ENCODE results near the gene OPRD1.

- TF ChIP-seq CTCF (IDR thresholded peaks at IDR 0.05) (no peak), POLR2A (IDR thresholded peaks at IDR 0.05; ENCODE audit: low read depth) (no peak), POLR2AphosphoS5 (IDR thresholded peaks at IDR 0.05) (no peak)
Observed at GRCh38 chr1:28890435-28890834, 78.5 kb downstream of the OPRD1 start.

All from esophagus muscularis mucosa (tissue), 3 donors.